ENCODE measurements around the gene PHF21A.

GRCh38 chr11:45993531-45994001 is 127.7 kb downstream of the PHF21A start:
- no peak for TF ChIP-seq POLR2A (IDR thresholded peaks at IDR 0.05)
- TF ChIP-seq, protein P1, sequence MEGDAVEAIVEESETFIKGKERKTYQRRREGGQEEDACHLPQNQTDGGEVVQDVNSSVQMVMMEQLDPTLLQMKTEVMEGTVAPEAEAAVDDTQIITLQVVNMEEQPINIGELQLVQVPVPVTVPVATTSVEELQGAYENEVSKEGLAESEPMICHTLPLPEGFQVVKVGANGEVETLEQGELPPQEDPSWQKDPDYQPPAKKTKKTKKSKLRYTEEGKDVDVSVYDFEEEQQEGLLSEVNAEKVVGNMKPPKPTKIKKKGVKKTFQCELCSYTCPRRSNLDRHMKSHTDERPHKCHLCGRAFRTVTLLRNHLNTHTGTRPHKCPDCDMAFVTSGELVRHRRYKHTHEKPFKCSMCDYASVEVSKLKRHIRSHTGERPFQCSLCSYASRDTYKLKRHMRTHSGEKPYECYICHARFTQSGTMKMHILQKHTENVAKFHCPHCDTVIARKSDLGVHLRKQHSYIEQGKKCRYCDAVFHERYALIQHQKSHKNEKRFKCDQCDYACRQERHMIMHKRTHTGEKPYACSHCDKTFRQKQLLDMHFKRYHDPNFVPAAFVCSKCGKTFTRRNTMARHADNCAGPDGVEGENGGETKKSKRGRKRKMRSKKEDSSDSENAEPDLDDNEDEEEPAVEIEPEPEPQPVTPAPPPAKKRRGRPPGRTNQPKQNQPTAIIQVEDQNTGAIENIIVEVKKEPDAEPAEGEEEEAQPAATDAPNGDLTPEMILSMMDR (IDR thresholded peaks at IDR 0.05) = no peak
